Progenitor cell of endocrine pancreas (in vitro differentiated cells): Measurements from ENCODE around the gene DYNLT1. TPM values are rescaled to one million over a fixed set of nuclear protein-coding genes. Genes with fewer than 3 reads are reported as not detected.

Source experiments
- DNase-seq: peaks from one replicate; pipeline ENCODE4 v3.0.0; 2021; ENCODE audit warnings: low spot score; ENCODE audit not compliant: unreplicated experiment
- H3K27ac Mint-ChIP-seq: 2 replicates; pipeline ENCODE4 v1.8.0; 2021; ENCODE audit warnings: mild to moderate bottlenecking, moderate library complexity, mixed read lengths
- H3K27me3 Mint-ChIP-seq: 2 replicates; pipeline ENCODE4 v1.8.0; 2021; ENCODE audit warnings: mixed read lengths
- H3K36me3 Mint-ChIP-seq: 2 replicates; pipeline ENCODE4 v1.8.0; 2022; ENCODE audit warnings: mixed read lengths; ENCODE audit not compliant: insufficient read depth
- H3K4me1 Mint-ChIP-seq: 2 replicates; pipeline ENCODE4 v1.8.0; 2021; ENCODE audit warnings: low read depth, mixed read lengths
- H3K4me3 Mint-ChIP-seq: 2 replicates; pipeline ENCODE4 v1.8.0; 2021; ENCODE audit warnings: low read depth, mild to moderate bottlenecking, moderate library complexity, mixed read lengths
- H3K9me3 Mint-ChIP-seq: 2 replicates; pipeline ENCODE4 v1.8.0; 2021; ENCODE audit warnings: low read depth, mixed read lengths
- total RNA-seq: library from RNA; stranded (reverse); gene quantifications from 2 replicates; pipeline ENCODE4 v1.2.1, GENCODE V29; 2021
- TF ChIP-seq, protein P1 (sequence below): fragments of 200-600 bp; sonication (generic); IDR thresholded peaks from one replicate; pipeline ENCODE4 v1.5.0; 2021; ENCODE audit warnings: antibody characterized with exemption, mild to moderate bottlenecking; ENCODE audit not compliant: unreplicated experiment

Gene DYNLT1
- total RNA-seq, 1 donor from 2014 or later, result 124 TPM

DNA sequence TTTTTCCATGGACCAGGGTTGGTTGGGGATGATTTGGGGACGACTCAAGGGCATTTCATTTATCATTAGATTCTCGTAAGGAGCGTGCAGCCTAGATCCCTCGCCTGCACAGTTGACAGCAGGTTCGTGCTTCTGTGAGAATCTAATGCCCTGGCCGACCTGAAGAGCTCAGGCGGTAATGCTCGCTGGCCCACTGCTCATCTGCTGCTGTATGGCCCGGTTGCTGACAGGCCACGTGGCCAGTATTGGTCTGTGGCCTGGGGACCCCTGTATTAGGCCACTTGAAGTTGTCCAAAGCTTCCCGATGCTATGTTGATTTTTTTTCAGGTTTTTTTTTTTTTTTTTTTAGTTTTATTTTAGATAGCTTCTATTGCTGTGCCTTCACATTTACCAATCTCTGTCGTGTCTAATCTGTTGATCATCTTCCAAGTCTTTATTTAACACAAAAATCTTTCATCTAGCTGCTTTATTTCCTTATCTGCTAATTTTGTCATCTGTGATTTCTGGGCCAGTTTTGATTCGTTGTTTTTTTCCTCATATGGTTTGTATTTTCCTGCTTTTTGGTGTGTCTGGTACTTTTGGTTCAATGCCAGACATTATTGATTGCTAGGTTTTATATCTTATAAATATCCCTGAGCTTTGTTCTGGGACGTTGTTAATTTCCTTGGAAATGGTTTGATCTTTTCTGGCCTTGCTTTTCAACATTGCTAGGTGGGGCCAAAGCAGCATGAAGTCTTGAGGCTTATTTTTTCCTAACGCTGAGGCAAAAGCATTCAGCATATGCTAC lies 41.1 kb downstream of the DYNLT1 start:
- Mint-ChIP-seq H3K36me3 (peaks cover 24% of the 10 kb centered on the region), H3K4me3 (no peak overlapping the region), H3K4me1 (no peaks in the 10 kb centered on the region), H3K27me3 (no peaks in the 10 kb centered on the region), H3K9me3 (no peaks in the 10 kb centered on the region), H3K27ac (peak overlapping the region; percentile 3)
- TF ChIP-seq, protein P1, sequence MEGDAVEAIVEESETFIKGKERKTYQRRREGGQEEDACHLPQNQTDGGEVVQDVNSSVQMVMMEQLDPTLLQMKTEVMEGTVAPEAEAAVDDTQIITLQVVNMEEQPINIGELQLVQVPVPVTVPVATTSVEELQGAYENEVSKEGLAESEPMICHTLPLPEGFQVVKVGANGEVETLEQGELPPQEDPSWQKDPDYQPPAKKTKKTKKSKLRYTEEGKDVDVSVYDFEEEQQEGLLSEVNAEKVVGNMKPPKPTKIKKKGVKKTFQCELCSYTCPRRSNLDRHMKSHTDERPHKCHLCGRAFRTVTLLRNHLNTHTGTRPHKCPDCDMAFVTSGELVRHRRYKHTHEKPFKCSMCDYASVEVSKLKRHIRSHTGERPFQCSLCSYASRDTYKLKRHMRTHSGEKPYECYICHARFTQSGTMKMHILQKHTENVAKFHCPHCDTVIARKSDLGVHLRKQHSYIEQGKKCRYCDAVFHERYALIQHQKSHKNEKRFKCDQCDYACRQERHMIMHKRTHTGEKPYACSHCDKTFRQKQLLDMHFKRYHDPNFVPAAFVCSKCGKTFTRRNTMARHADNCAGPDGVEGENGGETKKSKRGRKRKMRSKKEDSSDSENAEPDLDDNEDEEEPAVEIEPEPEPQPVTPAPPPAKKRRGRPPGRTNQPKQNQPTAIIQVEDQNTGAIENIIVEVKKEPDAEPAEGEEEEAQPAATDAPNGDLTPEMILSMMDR, result no peak
- no peak for DNase-seq

DNA sequence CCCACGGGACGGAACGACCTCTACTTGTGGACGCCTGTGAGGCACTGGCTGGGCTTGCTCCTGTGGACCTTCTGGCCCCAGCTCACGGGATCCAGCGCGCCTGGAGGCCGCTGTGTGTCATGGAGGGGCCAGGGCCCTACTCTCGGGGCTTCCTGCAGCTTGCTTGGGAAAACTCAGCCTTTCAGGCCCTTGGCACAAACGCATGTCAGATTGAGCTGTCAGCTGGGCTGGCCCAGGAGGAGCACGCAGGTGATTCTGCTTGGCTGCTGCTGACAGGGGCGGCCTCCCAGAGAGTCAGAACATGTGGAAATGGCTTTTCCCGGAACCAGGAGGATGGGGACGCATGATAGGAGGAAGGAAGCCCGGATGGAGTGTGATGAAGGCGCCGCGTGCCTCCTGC lies 44.9 kb downstream of the DYNLT1 start:
- Mint-ChIP-seq H3K9me3 (no peaks in the 10 kb centered on the region), H3K4me1 (no peaks in the 10 kb centered on the region), H3K27me3 (no peaks in the 10 kb centered on the region), H3K36me3 (peaks cover 30% of the 10 kb centered on the region), H3K27ac (no peak overlapping the region), H3K4me3 (no peak overlapping the region)
- no peak for DNase-seq
- TF ChIP-seq, protein P1, result no peak

DNA sequence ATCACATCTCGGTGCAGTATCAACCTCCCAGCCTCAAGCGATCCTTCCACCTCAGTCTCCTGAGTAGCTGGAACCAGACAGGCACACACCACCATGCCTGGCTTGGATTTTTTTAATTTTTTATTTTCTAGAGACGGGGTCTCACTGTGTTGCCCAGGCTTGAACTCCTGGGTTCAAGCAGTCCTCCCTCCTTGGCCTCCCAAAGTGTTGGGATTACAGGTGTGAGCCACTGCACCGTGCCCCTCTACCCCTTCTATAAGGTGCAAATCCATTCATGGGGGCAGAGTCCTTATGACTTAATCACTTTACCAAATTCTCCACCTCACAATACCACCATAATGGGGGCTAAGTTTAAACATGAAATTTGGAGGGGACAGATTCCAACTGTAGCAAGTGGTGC lies 47.0 kb downstream of the DYNLT1 start:
- H3K27ac Mint-ChIP-seq, result no peak overlapping the region
- H3K27me3 Mint-ChIP-seq, result no peaks in the 10 kb centered on the region
- DNase-seq, result no peak
- no peaks in the 10 kb centered on the region for H3K4me1 Mint-ChIP-seq
- H3K9me3 Mint-ChIP-seq, result no peaks in the 10 kb centered on the region
- H3K36me3 Mint-ChIP-seq, result peaks cover 33% of the 10 kb centered on the region
- TF ChIP-seq, protein P1, result no peak
- H3K4me3 Mint-ChIP-seq, result no peak overlapping the region

DNA sequence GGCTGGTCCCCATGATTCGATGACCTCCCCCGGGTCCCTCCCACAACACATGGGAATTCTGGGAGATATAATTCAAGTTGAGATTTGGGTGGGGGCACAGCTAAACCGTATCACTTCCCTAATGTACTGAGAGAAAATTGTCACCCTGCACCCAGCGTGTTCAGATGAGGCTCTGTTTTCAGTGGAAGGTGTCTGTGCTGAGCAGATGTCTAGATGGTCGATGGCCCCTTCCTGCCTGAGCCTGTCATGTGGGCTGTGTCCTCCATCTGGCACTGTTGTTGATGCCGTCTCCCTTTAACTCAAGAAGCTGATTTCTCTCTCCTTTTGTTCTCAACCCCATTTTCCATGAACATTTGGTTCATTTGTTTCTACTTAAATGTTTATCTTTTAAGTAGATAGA lies 47.7 kb downstream of the DYNLT1 start:
- Mint-ChIP-seq H3K27ac (peak overlapping the region; percentile 60), H3K9me3 (no peaks in the 10 kb centered on the region), H3K36me3 (peaks cover 31% of the 10 kb centered on the region), H3K4me1 (no peaks in the 10 kb centered on the region), H3K4me3 (no peak overlapping the region), H3K27me3 (no peaks in the 10 kb centered on the region)
- DNase-seq, result no peak
- TF ChIP-seq, protein P1, result no peak

DNA sequence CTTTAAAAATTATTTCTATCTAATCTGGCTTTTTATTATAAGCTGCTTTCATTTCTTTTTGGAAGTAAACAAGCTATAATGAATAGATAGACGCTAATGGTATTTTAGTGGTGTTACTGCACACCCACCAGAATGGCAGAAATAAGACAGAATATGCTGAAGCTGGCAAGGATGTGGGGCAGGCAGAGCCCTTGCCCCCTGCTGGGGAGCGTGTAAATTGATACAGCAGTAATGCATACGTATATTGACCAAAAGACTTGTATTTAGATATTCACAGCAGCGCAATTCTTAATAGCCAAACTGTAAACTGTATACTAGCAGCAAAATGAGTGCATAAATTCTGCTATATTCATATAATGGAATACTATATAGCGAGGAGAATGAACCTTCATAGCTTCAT lies 49.3 kb downstream of the DYNLT1 start:
- DNase-seq, result no peak
- H3K4me1 Mint-ChIP-seq, result no peaks in the 10 kb centered on the region
- peaks cover 36% of the 10 kb centered on the region for H3K36me3 Mint-ChIP-seq

More for the DNA sequence above, 49.3 kb downstream of the DYNLT1 start:
- H3K9me3 Mint-ChIP-seq, result no peaks in the 10 kb centered on the region
- TF ChIP-seq, protein P1, result peak; percentile 52
- H3K27me3 Mint-ChIP-seq, result no peaks in the 10 kb centered on the region
- H3K4me3 Mint-ChIP-seq, result no peak overlapping the region
- H3K27ac Mint-ChIP-seq, result no peak overlapping the region
